GM23338 (cell line): ENCODE results near the gene MYO7B. TPM values are rescaled to one million over a fixed set of nuclear protein-coding genes. Genes with fewer than 3 reads are reported as not detected.

ENCODE experiments used
- ATAC-seq: fragments of 200-7000 bp; cut with Tn5 transposase; 3 replicates; pipeline ENCODE4 v1.9.1; 2020
- DNase-seq: peaks from one replicate; pipeline ENCODE4 v3.0.0-alpha.2; 2015; ENCODE audit warnings: low spot score
- H2AFZ ChIP-seq: fragments of 200-600 bp; sonication (generic); 2 replicates; pipeline ENCODE4 v1.8.0; 2016; ENCODE audit warnings: antibody characterized with exemption, mild to moderate bottlenecking, moderate library complexity
- H3F3A ChIP-seq: fragments of 200-600 bp; sonication (generic); replicated peaks from 2 replicates; pipeline ENCODE4 v1.8.0; 2017; ENCODE audit warnings: antibody characterized with exemption, mixed run types, low read depth
- H3K27ac ChIP-seq: fragments of 200-600 bp; sonication (generic); 2 replicates; pipeline ENCODE4 v1.6.1; 2016; ENCODE audit warnings: low read depth
- H3K27me3 ChIP-seq: fragments of 200-600 bp; sonication (generic); 2 replicates; pipeline ENCODE4 v1.8.0; 2016; ENCODE audit warnings: mild to moderate bottlenecking, mixed run types, moderate library complexity; ENCODE audit not compliant: insufficient read depth
- H3K36me3 ChIP-seq: fragments of 200-600 bp; sonication (generic); 2 replicates; pipeline ENCODE4 v1.8.0; 2016; ENCODE audit warnings: mild to moderate bottlenecking; ENCODE audit not compliant: insufficient read depth
- H3K4me1 ChIP-seq: fragments of 200-600 bp; sonication (generic); 2 replicates; pipeline ENCODE4 v1.8.0; 2016; ENCODE audit warnings: mild to moderate bottlenecking, moderate library complexity; ENCODE audit not compliant: insufficient read depth
- H3K4me2 ChIP-seq: fragments of 200-600 bp; sonication (generic); 2 replicates; pipeline ENCODE4 v1.7.1; 2017; ENCODE audit warnings: mixed run types
- H3K4me3 ChIP-seq: fragments of 200-600 bp; sonication (generic); 2 replicates; pipeline ENCODE4 v1.6.1; 2016; ENCODE audit warnings: mixed run types
- H3K79me2 ChIP-seq: fragments of 200-600 bp; sonication (generic); replicated peaks from 2 replicates; pipeline ENCODE4 v1.8.0; 2017; ENCODE audit warnings: mild to moderate bottlenecking; ENCODE audit not compliant: insufficient read depth
- H3K9me2 ChIP-seq: fragments of 200-600 bp; sonication (generic); 2 replicates; pipeline ENCODE4 v1.8.0; 2017; ENCODE audit not compliant: insufficient read depth
- H4K20me1 ChIP-seq: fragments of 200-600 bp; sonication (generic); replicated peaks from 2 replicates; pipeline ENCODE4 v1.8.0; 2017; ENCODE audit warnings: mild to moderate bottlenecking; ENCODE audit not compliant: insufficient read depth
- H3K27ac Mint-ChIP-seq: 2 replicates; pipeline ENCODE4 v1.8.0; 2020; ENCODE audit warnings: inconsistent platforms, mild to moderate bottlenecking, moderate library complexity, mixed read lengths
- H3K27me3 Mint-ChIP-seq: 3 replicates; pipeline ENCODE4 v1.8.0; 2022; ENCODE audit warnings: low read depth, mild to moderate bottlenecking, moderate library complexity, mixed read lengths, inconsistent platforms; ENCODE audit not compliant: insufficient read depth, poor library complexity
- H3K36me3 Mint-ChIP-seq: 3 replicates; pipeline ENCODE4 v1.8.0; 2021; ENCODE audit warnings: low read depth, mild to moderate bottlenecking, inconsistent platforms, moderate library complexity, mixed read lengths
- H3K4me1 Mint-ChIP-seq: 3 replicates; pipeline ENCODE4 v1.8.0; 2020; ENCODE audit warnings: mild to moderate bottlenecking, inconsistent platforms, mixed read lengths
- H3K4me3 Mint-ChIP-seq: 3 replicates; pipeline ENCODE4 v1.8.0; 2021; ENCODE audit warnings: moderate library complexity, mild to moderate bottlenecking, inconsistent platforms, mixed read lengths
- H3K9me3 Mint-ChIP-seq: 3 replicates; pipeline ENCODE4 v1.8.0; 2020; ENCODE audit warnings: moderate library complexity, mild to moderate bottlenecking, inconsistent platforms, mixed read lengths
- CREB1 ChIP-seq: fragments of 250-450 bp; sonication (Bioruptor Pico); IDR thresholded peaks from 2 replicates; pipeline ENCODE4 v1.5.0; 2020; ENCODE audit warnings: low read depth, mild to moderate bottlenecking, moderate library complexity
- EZH2 ChIP-seq: fragments of 200-600 bp; sonication (generic); IDR thresholded peaks from one replicate; pipeline ENCODE4 v1.8.0; 2017; ENCODE audit warnings: antibody characterized with exemption, mild to moderate bottlenecking, low read depth; ENCODE audit not compliant: unreplicated experiment
- JUNB ChIP-seq: IDR thresholded peaks from one replicate; pipeline ENCODE4 v1.6.1; 2016; ENCODE audit warnings: antibody characterized with exemption; ENCODE audit not compliant: unreplicated experiment
- NANOG ChIP-seq: IDR thresholded peaks from 2 replicates; pipeline ENCODE4 v1.6.1; 2016; ENCODE audit warnings: antibody characterized with exemption, borderline replicate concordance
- POLR2AphosphoS5 ChIP-seq: IDR thresholded peaks from 2 replicates; pipeline ENCODE4 v1.6.1; 2016; ENCODE audit warnings: antibody characterized with exemption, low read depth
- STAT1 ChIP-seq: IDR thresholded peaks from one replicate; pipeline ENCODE4 v1.6.1; 2016; ENCODE audit warnings: antibody characterized with exemption; ENCODE audit not compliant: unreplicated experiment
- ZNF114 ChIP-seq: fragments of 250-450 bp; sonication (Bioruptor Pico); IDR thresholded peaks from 2 replicates; pipeline ENCODE4 v1.5.0; 2020; ENCODE audit warnings: mild to moderate bottlenecking, moderate library complexity
- polyA plus RNA-seq: library from polyadenylated mRNA; unstranded; fragments of >200 nt; fragmentation: Nextera tagmentation; extraction: Ambion mirVana; gene quantifications from 2 replicates; pipeline ENCODE4 v1.2.1, GENCODE V29; 2016
- total RNA-seq: library from RNA; depleted of rRNA; stranded (reverse); fragments of >200 nt; shearing (Covaris generic); gene quantifications from 2 replicates; pipeline ENCODE4 v1.2.3, GENCODE V29; 2014
- TF ChIP-seq, protein P1 (sequence below): IDR thresholded peaks from 2 replicates; pipeline ENCODE4 v1.6.1; 2016; ENCODE audit warnings: antibody characterized with exemption
- TF ChIP-seq, protein P2 (sequence below): IDR thresholded peaks from one replicate; pipeline ENCODE4 v1.6.1; 2018; ENCODE audit warnings: antibody characterized with exemption; ENCODE audit not compliant: unreplicated experiment
- TF ChIP-seq, protein P3 (sequence below), 2 experiments: fragments of 200-600 bp in 1 of 2; sonication (generic) in 1 of 2; conservative IDR thresholded peaks; 2 replicates each; pipeline versions ENCODE4 v1.5.1 to v1.6.1; 2016 to 2017; ENCODE audit warnings: antibody characterized with exemption in 2 of 2, low read depth in 2 of 2, mild to moderate bottlenecking in 2 of 2, moderate library complexity in 1 of 2
- TF ChIP-seq, protein P4 (sequence below): fragments of 250-450 bp; sonication (Bioruptor Pico); IDR thresholded peaks from 2 replicates; pipeline ENCODE4 v1.5.0; 2020; ENCODE audit warnings: mild to moderate bottlenecking, moderate library complexity

The MYO7B gene
- total and polyA plus RNA-seq, 2 experiments from 2014 or later = not detected

DNA sequence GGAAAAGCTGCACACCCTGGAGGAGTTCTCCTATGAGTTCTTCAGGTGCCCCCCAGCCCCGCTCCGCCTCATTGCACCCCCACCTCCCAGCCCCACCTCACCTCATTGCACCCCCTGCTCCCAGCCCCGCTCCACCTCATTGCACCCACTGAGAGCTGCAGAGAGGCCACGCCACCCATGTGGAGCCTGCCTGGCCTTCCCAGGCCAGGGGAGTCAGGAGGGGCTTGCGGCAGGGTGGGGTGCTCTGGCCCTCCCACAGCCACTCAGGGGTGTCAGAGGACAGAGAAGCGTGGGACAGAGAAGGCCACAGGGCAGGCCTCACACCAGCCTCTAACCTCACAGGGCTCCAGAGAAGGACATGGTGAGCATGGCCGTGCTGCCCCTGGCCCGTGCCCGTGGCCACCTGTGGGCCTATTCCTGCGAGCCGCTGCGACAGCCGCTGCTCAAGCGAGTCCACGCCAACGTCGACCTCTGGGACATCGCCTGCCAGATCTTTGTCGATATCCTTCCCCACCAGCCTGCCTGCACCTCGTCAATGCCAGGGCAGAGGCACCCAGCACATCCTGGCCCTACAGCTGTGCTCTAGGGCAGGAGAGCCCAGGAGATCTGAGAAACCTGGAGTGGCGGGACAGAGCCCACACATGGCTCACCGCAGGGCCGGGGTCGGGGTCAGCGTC lies 95.5 kb downstream of the MYO7B start:
- Histone ChIP-seq H3K79me2 (no peaks in the 10 kb centered on the region), H4K20me1 (no peaks in the 10 kb centered on the region), H3K9me2 (no peaks in the 10 kb centered on the region), H2AFZ (no peak overlapping the region), H3K4me3 (no peak overlapping the region), H3F3A (no peaks in the 10 kb centered on the region), H3K27me3 (no peaks in the 10 kb centered on the region), H3K36me3 (no peaks in the 10 kb centered on the region), H3K27ac (no peak overlapping the region), H3K4me1 (no peaks in the 10 kb centered on the region), H3K4me2 (no peak overlapping the region)
- Mint-ChIP-seq H3K9me3 (no peaks in the 10 kb centered on the region), H3K27ac (no peak overlapping the region), H3K4me3 (no peak overlapping the region), H3K27me3 (peaks cover 1% of the 10 kb centered on the region), H3K4me1 (peaks cover 1% of the 10 kb centered on the region; the same call in 2 of the 3 replicates), H3K36me3 (no peaks in the 10 kb centered on the region)
- TF ChIP-seq POLR2AphosphoS5 (no peak), NANOG (no peak), CREB1 (no peak), EZH2 (no peak), STAT1 (no peak), JUNB (no peak), ZNF114 (CRISPR knock-in tag) (no peak)
- TF ChIP-seq, protein P1, sequence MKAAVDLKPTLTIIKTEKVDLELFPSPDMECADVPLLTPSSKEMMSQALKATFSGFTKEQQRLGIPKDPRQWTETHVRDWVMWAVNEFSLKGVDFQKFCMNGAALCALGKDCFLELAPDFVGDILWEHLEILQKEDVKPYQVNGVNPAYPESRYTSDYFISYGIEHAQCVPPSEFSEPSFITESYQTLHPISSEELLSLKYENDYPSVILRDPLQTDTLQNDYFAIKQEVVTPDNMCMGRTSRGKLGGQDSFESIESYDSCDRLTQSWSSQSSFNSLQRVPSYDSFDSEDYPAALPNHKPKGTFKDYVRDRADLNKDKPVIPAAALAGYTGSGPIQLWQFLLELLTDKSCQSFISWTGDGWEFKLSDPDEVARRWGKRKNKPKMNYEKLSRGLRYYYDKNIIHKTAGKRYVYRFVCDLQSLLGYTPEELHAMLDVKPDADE = no peak
- TF ChIP-seq, protein P2, sequence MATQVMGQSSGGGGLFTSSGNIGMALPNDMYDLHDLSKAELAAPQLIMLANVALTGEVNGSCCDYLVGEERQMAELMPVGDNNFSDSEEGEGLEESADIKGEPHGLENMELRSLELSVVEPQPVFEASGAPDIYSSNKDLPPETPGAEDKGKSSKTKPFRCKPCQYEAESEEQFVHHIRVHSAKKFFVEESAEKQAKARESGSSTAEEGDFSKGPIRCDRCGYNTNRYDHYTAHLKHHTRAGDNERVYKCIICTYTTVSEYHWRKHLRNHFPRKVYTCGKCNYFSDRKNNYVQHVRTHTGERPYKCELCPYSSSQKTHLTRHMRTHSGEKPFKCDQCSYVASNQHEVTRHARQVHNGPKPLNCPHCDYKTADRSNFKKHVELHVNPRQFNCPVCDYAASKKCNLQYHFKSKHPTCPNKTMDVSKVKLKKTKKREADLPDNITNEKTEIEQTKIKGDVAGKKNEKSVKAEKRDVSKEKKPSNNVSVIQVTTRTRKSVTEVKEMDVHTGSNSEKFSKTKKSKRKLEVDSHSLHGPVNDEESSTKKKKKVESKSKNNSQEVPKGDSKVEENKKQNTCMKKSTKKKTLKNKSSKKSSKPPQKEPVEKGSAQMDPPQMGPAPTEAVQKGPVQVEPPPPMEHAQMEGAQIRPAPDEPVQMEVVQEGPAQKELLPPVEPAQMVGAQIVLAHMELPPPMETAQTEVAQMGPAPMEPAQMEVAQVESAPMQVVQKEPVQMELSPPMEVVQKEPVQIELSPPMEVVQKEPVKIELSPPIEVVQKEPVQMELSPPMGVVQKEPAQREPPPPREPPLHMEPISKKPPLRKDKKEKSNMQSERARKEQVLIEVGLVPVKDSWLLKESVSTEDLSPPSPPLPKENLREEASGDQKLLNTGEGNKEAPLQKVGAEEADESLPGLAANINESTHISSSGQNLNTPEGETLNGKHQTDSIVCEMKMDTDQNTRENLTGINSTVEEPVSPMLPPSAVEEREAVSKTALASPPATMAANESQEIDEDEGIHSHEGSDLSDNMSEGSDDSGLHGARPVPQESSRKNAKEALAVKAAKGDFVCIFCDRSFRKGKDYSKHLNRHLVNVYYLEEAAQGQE = no peak
- TF ChIP-seq, protein P3, sequence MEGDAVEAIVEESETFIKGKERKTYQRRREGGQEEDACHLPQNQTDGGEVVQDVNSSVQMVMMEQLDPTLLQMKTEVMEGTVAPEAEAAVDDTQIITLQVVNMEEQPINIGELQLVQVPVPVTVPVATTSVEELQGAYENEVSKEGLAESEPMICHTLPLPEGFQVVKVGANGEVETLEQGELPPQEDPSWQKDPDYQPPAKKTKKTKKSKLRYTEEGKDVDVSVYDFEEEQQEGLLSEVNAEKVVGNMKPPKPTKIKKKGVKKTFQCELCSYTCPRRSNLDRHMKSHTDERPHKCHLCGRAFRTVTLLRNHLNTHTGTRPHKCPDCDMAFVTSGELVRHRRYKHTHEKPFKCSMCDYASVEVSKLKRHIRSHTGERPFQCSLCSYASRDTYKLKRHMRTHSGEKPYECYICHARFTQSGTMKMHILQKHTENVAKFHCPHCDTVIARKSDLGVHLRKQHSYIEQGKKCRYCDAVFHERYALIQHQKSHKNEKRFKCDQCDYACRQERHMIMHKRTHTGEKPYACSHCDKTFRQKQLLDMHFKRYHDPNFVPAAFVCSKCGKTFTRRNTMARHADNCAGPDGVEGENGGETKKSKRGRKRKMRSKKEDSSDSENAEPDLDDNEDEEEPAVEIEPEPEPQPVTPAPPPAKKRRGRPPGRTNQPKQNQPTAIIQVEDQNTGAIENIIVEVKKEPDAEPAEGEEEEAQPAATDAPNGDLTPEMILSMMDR (conservative IDR thresholded peaks at IDR 0.05; ENCODE audit: low read depth in 2 of 2) = no peak
- TF ChIP-seq, protein P4, sequence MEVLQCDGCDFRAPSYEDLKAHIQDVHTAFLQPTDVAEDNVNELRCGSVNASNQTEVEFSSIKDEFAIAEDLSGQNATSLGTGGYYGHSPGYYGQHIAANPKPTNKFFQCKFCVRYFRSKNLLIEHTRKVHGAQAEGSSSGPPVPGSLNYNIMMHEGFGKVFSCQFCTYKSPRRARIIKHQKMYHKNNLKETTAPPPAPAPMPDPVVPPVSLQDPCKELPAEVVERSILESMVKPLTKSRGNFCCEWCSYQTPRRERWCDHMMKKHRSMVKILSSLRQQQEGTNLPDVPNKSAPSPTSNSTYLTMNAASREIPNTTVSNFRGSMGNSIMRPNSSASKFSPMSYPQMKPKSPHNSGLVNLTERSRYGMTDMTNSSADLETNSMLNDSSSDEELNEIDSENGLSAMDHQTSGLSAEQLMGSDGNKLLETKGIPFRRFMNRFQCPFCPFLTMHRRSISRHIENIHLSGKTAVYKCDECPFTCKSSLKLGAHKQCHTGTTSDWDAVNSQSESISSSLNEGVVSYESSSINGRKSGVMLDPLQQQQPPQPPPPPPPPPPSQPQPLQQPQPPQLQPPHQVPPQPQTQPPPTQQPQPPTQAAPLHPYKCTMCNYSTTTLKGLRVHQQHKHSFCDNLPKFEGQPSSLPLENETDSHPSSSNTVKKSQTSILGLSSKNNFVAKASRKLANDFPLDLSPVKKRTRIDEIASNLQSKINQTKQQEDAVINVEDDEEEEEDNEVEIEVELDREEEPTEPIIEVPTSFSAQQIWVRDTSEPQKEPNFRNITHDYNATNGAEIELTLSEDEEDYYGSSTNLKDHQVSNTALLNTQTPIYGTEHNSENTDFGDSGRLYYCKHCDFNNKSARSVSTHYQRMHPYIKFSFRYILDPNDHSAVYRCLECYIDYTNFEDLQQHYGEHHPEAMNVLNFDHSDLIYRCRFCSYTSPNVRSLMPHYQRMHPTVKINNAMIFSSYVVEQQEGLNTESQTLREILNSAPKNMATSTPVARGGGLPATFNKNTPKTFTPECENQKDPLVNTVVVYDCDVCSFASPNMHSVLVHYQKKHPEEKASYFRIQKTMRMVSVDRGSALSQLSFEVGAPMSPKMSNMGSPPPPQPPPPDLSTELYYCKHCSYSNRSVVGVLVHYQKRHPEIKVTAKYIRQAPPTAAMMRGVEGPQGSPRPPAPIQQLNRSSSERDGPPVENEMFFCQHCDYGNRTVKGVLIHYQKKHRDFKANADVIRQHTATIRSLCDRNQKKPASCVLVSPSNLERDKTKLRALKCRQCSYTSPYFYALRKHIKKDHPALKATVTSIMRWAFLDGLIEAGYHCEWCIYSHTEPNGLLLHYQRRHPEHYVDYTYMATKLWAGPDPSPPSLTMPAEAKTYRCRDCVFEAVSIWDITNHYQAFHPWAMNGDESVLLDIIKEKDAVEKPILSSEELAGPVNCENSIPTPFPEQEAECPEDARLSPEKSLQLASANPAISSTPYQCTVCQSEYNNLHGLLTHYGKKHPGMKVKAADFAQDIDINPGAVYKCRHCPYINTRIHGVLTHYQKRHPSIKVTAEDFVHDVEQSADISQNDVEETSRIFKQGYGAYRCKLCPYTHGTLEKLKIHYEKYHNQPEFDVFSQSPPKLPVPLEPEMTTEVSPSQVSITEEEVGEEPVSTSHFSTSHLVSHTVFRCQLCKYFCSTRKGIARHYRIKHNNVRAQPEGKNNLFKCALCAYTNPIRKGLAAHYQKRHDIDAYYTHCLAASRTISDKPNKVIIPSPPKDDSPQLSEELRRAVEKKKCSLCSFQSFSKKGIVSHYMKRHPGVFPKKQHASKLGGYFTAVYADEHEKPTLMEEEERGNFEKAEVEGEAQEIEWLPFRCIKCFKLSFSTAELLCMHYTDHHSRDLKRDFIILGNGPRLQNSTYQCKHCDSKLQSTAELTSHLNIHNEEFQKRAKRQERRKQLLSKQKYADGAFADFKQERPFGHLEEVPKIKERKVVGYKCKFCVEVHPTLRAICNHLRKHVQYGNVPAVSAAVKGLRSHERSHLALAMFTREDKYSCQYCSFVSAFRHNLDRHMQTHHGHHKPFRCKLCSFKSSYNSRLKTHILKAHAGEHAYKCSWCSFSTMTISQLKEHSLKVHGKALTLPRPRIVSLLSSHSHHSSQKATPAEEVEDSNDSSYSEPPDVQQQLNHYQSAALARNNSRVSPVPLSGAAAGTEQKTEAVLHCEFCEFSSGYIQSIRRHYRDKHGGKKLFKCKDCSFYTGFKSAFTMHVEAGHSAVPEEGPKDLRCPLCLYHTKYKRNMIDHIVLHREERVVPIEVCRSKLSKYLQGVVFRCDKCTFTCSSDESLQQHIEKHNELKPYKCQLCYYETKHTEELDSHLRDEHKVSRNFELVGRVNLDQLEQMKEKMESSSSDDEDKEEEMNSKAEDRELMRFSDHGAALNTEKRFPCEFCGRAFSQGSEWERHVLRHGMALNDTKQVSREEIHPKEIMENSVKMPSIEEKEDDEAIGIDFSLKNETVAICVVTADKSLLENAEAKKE = no peak
- DNase-seq = no peak
- no peak for ATAC-seq
